ENCODE results near the gene CNOT2. TPM values are rescaled to one million over a fixed set of nuclear protein-coding genes. Genes with fewer than 3 reads are reported as not detected.

The CNOT2 gene
- total and polyA plus RNA-seq, 7 donors, result 36.7 to 171 (median 98.8) TPM

DNA sequence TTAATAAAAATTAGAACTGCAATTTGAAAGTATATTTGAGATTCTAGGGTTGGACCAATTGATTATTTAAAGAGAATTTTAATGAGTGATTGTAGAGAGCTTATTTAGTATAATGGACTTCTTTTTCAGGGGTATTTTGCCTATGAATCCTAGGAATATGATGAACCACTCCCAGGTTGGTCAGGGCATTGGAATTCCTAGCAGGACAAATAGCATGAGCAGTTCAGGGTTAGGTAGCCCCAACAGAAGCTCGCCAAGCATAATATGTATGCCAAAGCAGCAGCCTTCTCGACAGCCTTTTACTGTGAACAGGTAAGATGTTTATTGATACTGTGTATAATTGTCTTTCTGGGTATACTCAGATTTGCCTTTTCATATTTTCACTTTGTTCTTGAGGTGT, 86.9 kb downstream of the CNOT2 start:
- 93 to 99% methylated on average over 2 of the region's 2 CpGs for WGBS, 2 donors
- H3K27ac ChIP-seq, result no peak overlapping the region
- DNase-seq, result no peak
- H3K4me1 ChIP-seq, result no peaks in the 10 kb centered on the region
- no peaks in the 10 kb centered on the region for H3K9me3 ChIP-seq
- no peaks in the 10 kb centered on the region for H3K27me3 ChIP-seq
- intact Hi-C loops (cut with DNase I), result no loop called here
- no peak for TF ChIP-seq EP300 (IDR thresholded peaks at IDR 0.05)
- no peak overlapping the region for H3K4me3 ChIP-seq
- H3K36me3 ChIP-seq, result no peaks in the 10 kb centered on the region

DNA sequence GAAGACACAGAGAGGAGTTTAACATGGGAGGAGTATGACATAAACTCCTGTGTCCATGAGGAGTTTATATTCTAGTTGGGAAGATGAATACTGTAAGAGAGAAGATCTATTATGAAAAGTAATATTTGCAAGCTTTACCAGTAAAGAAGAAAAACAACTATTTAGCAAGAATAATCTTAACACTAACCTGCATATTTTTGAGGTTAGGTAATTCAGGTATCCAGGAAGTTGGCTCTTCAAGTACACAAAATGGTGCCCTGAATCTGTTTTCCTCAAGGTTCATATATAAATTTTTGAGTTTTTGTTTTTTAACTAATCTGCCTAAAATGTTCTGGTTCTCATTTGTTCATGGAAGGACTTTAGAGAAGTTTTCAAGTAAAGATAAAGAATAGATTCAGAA, 89.0 kb downstream of the CNOT2 start:
- DNase-seq, result no peak
- Histone ChIP-seq H3K9me3 (no peaks in the 10 kb centered on the region), H3K4me1 (no peaks in the 10 kb centered on the region), H3K27me3 (no peaks in the 10 kb centered on the region), H3K36me3 (peaks cover 0 to 13% (median 2%) of the 10 kb centered on the region in 4 donors), H3K4me3 (no peak overlapping the region), H3K27ac (no peak overlapping the region)
- TF ChIP-seq, protein P1, sequence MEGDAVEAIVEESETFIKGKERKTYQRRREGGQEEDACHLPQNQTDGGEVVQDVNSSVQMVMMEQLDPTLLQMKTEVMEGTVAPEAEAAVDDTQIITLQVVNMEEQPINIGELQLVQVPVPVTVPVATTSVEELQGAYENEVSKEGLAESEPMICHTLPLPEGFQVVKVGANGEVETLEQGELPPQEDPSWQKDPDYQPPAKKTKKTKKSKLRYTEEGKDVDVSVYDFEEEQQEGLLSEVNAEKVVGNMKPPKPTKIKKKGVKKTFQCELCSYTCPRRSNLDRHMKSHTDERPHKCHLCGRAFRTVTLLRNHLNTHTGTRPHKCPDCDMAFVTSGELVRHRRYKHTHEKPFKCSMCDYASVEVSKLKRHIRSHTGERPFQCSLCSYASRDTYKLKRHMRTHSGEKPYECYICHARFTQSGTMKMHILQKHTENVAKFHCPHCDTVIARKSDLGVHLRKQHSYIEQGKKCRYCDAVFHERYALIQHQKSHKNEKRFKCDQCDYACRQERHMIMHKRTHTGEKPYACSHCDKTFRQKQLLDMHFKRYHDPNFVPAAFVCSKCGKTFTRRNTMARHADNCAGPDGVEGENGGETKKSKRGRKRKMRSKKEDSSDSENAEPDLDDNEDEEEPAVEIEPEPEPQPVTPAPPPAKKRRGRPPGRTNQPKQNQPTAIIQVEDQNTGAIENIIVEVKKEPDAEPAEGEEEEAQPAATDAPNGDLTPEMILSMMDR (IDR thresholded peaks at IDR 0.05), result no peak
- no peak for TF ChIP-seq POLR2AphosphoS5 (IDR thresholded peaks at IDR 0.05)
- TF ChIP-seq POLR2A (IDR thresholded peaks at IDR 0.05), result no peak
- no peak for TF ChIP-seq EP300 (IDR thresholded peaks at IDR 0.05)
- intact Hi-C loops (cut with DNase I), result no loop called here

DNA sequence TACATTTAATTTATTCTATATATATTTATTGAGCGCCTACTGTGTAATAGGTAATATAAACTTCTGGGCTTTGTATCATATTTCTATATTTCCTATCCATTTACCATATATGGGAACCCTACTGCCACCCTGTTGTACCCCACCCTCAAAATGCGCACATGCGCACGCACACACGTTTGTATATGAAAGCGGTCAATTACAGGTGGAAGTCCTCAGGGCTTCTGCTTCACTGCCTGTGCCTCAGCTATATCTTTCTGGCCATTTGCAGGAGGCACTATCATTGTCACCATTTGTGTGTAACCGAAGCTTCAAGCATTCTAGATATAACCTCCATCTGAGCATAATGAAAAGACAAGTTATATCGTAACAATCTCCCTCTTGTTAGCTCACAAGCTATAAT, 91.5 kb downstream of the CNOT2 start:
- Histone ChIP-seq H3K27me3 (no peaks in the 10 kb centered on the region), H3K27ac (no peak overlapping the region), H3K4me3 (no peak overlapping the region), H3K4me1 (no peaks in the 10 kb centered on the region), H3K9me3 (no peaks in the 10 kb centered on the region), H3K36me3 (peaks cover 0 to 35% (median 13%) of the 10 kb centered on the region in 4 donors)
- no peak for DNase-seq
- 96 to 97% methylated on average over 8 of the region's 8 CpGs for WGBS, 2 donors
- intact Hi-C loops (cut with DNase I), result no loop called here
- TF ChIP-seq POLR2A (IDR thresholded peaks at IDR 0.05) (no peak), POLR2AphosphoS5 (IDR thresholded peaks at IDR 0.05) (no peak), EP300 (IDR thresholded peaks at IDR 0.05) (no peak)
- TF ChIP-seq, protein P1 (IDR thresholded peaks at IDR 0.05), result no peak

DNA sequence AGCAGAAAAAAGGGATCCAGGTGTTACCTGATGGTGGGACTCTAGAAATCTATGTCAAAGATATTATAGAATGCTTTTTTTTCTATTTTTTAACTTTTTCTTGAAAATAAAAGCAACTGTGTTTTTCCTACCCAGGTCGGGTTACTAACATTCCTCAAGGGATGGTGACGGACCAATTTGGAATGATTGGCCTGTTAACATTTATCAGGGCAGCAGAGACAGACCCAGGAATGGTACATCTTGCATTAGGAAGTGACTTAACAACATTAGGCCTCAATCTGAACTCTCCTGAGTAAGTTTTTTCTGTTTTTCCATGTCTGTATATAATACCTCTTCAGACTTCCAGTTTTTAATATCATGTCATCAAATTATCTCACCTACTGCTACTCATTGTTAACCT, 95.3 kb downstream of the CNOT2 start:
- TF ChIP-seq POLR2A (IDR thresholded peaks at IDR 0.05), result no peak
- no peak for TF ChIP-seq EP300 (IDR thresholded peaks at IDR 0.05)
- TF ChIP-seq, protein P1 (IDR thresholded peaks at IDR 0.05), result no peak
- TF ChIP-seq POLR2AphosphoS5 (IDR thresholded peaks at IDR 0.05), result no peak
- Histone ChIP-seq H3K27me3 (no peaks in the 10 kb centered on the region), H3K4me1 (no peaks in the 10 kb centered on the region), H3K9me3 (no peaks in the 10 kb centered on the region), H3K4me3 (no peak overlapping the region), H3K36me3 (peaks cover 0 to 73% (median 21%) of the 10 kb centered on the region in 4 donors), H3K27ac (no peak overlapping the region)
- no peak for DNase-seq
- intact Hi-C loops (cut with DNase I), result no loop called here
- WGBS, 2 donors, result 94 to 97% methylated on average over 2 of the region's 2 CpGs

DNA sequence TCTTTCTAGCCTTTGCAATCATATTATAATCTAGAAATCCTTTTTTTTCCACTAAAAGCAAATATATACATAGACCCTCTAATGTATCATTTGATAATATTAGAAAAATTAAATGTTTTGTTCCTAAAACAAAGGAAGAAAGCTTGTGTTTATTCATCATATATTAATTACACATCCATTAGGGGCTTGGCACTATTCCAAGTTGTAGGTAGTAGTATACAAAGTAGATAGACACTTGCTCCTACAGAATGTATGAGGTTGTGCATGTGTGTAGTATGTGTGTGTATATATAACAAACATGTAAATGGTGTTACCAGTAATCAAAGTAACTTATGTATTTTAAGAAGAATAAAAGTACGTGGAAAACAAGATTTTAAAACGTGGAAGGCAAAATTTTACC, 107.8 kb downstream of the CNOT2 start:
- Histone ChIP-seq H3K27ac (no peak overlapping the region), H3K36me3 (peaks cover 0 to 50% (median 3%) of the 10 kb centered on the region in 4 donors), H3K4me1 (no peaks in the 10 kb centered on the region), H3K9me3 (no peaks in the 10 kb centered on the region), H3K4me3 (no peak overlapping the region), H3K27me3 (no peaks in the 10 kb centered on the region)
- TF ChIP-seq, protein P1 (IDR thresholded peaks at IDR 0.05), result no peak
- TF ChIP-seq POLR2AphosphoS5 (IDR thresholded peaks at IDR 0.05), result no peak
- no peak for TF ChIP-seq POLR2A (IDR thresholded peaks at IDR 0.05)
- no peak for TF ChIP-seq EP300 (IDR thresholded peaks at IDR 0.05)
- intact Hi-C loops (cut with DNase I), result no loop called here
- 91 to 92% methylated on average over 2 of the region's 2 CpGs for WGBS, 2 donors
- no peak for DNase-seq

Data from sigmoid colon (tissue), 7 donors.